GOT3 (cell line): Measurements from ENCODE around the gene HELZ2.
"Not testable (repeated sequence)": the region's sequence is repeated elsewhere in the genome, so short reads cannot be mapped to it uniquely, and the experiment has no call there.

Source experiments
- DNase-seq: peaks from one replicate; lab custom pipeline; 2025; ENCODE audit warnings: mixed read lengths; lab: John Stamatoyannopoulos, UW

The HELZ2 gene

DNA sequence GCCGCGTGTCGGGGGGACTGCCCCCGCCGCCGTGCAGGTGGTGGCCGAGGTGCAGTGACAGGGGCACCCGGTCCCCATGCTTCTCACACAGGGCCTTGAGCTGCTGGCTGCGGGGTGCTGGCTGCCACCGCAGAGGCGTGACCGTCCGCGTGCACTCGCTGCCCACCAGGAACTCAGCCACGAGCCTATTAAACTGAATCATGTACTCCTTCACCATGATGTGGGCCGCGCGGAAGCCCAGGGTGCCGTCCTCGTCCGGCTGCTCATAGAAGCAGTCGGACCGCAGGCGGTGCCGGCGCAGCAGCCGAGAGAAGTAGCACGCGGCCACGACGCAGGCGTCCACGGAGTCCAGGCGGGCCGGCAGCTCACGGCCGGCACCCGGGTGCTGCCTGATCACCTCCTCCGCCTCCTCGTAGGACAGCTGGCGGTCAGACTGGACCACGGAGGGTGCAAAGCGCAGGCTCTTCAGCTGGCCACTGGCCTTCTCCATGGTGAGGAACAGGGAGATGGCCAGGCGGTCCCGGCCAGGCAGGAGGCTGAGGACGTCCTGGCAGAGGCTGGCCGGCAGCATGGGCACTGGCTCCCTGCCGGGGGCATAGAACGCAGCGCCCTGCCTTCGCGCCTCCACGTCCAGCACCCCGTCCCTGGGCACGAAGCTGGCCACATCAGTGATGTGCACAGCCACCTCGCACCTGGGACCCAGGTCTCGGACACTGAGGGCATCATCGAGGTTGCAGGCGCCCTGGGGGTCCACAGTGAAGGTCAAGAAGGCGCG is 9.8 kb downstream of the HELZ2 start:
- no peak for DNase-seq

DNA sequence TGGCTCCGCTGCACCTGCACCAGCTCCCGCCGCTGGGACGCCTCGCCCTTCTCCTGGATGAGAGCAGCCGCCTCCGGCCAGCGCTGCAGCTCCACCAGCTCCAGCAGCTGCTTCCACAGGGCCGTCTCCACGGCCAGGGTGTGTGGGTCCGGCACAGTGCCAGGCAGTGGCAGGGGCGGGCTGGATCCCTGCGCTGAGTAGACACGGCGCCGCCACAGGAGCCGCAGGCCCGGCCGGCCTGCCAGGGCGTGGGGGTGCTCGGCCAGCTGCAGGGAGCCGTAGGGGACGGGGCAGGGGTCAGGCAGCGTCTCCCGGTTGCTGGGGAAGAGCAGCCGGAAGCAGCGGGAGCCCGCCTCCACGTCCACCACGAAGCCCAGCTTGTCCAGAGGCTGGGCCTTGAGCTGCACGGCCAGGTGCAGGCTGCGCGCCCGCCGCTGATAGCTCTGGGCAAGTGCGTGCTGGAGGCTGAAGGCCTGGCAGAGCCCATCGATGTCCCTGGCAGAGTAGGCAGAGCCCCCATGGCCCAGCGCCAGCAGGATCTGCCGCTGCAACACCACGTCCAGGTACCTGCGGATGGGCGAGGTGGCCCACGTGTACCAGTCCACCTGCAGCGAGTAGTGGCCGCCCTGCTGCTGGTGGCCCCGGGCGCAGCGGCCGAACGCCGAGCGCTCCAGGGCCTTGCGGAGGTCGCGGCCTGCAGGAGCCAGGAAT is 10.7 kb downstream of the HELZ2 start:
- DNase-seq, result no peak

DNA sequence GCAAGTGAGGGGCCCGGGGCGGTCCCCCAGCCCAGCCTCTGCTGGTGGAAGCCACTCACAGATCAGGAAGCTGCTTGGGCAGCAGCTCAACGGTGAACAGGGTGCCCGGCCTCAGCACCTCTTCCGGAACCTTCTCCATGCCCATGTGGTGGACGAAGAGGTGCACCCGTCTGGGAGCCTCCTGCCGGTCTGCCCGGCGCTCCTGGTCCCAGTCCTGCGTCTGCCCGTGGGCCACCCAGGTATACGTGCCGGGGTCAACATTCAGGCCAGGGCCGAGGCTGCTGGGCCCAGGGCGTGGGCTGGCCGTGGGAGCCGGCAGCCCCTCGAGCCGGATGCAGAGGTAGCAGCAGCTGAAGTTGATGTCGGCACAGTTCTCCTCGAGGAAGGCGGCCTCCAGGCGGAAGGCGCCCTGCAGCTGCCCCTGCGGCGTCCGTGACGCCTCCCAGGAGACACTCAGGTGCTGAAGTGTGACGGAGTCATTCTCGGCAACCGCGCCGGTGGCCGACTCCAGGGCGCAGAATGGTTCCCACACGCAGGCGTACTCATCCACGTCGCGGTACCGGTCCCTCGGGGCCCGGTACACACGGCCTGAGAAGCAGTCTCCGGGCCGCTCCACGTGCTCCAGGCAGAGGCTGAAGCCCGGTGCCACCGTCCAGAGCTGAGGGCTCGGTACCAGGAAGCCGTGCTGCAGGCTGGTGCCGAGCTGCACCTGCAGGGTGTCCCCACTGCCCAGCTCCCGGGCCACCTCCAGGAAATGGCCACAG is 11.4 kb downstream of the HELZ2 start:
- no peak for DNase-seq

DNA sequence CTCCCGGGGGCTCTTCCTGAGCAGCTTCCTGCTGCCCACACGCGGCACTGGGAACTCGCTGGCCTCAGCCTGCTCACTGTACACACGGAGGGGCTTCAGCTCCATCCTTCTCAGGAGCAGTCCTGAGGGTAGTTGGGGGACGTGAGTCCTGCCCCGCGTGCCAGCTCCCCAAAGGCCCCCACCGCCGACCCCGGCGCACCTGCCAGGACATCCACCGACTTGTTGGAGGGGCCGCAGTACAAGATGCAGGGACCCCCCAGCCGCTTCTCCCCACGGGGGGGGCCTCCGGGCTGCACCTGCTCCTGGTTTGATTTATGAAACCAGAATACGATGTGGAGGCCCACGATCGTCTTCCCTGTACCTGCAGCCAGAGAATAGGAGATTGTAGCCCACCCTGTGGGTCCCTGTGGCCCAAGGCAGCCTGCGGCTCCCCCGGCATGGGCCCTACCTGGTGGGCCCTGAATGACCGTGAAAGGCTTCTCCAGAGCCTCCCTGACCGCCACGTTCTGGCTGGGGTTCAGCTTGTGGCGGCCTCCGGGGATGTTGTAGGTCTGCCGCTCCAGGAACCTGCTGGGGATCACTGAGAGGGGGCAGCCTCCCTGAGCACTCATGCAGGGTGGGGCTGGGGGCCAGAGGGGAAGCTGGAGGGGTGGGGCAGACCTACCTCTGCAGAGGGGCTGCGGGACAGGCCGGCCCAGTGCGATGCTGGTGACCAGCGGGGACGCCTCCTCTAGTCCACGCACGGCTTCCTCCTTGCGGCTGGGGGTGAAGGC is 12.2 kb downstream of the HELZ2 start:
- DNase-seq, result no peak

- DNase-seq, result no peak
Measured at GRCh38 chr20:63560856-63561609, 13.0 kb downstream of the HELZ2 start.

- no peak for DNase-seq
Measured at GRCh38 chr20:63560333-63560805, 13.7 kb downstream of the HELZ2 start.

- not testable (repeated sequence) for DNase-seq
Measured at GRCh38 chr20:63559485-63560332, 14.3 kb downstream of the HELZ2 start.

DNA sequence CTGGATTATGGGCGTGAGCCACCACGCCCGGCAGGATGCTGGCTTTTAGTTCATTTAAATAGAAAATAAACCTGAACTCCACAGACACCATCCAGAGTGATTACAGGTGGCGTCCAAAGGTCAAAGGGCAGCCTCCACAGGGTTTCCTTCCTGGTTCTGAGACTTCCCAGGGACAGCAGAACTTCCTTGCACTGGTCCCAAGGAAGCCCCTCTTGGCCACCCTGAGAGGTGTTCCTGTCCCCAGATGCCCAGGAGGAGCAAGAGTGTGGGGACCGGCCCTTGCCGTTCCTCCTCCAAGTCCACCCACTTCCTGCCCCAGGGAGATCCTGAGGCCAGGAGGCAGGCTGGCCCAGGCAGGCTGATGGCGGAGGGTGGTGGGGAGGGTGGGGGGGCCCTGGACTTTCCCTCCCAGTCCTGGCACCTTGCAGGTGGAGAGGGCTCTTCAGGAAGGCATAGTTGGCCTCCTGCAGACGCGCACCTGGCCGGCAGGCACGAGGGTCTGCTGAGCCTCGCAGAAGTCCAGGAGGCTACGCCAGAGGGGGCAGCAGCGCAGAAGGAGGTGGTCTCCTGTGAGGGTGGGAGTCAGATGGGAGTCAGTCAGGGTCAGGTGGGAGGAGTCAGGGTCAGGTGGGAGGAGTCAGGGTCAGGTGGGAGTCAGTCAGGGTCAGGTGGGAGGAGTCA is 15.1 kb downstream of the HELZ2 start:
- no peak for DNase-seq

GRCh38 chr20:63557481-63557891 is 16.6 kb downstream of the HELZ2 start:
- DNase-seq, result no peak

- no peak for DNase-seq
Measured at GRCh38 chr20:63556873-63557478, 17.1 kb downstream of the HELZ2 start.

- DNase-seq, result no peak
Measured at GRCh38 chr20:63555661-63556381, 18.2 kb downstream of the HELZ2 start.

DNA sequence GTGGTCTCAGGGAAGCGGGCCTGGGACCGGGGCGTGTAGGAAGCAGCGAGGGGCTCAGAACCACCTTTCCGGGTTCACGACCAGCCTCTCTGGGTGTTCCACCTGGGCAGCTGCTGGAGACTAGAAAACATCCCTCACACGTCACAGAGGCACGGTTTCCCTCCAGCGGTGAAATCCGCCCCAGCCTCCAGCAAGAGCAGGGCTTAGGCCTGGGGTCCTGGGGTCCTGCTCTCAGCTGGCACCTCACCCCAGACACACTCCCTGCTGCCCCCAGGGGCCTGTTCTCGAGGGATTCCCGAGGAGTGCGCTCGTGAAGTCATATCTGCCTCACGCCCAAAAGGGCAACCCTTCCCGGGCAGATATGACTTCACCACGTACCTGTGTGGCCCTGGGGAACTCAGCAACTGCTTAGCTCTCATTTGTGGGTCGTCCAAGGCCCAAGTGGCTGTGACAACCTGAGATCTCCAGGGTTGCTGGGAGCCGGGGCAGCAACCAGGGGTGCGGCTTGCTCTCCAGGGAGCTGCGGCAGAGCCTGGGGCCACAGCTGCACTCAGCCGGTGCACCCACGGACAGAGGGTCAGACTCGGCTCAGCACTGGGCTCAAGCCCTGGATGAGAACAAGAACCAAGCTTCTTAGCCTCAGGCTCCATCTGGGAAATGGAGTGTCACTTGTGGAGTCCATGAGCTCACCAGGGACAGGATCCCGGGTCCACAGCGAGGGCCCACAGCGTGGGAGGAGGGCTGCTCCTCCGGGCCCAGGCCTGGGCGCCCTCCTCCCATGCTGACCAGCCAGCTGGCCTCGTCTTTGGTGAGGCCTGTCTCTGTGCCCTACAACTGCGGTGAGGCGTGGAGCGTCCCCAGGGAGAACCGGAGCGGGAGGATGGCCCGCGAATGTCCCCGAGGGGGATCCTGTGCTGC is 19.4 kb downstream of the HELZ2 start:
- no peak for DNase-seq

- DNase-seq, result no peak
Measured at GRCh38 chr20:63553933-63554290, 20.1 kb downstream of the HELZ2 start, which contains the start of gene FNDC11. FNDC11 (plus strand) TSS chr20:63554159; CDS start chr20:63555664, 1,505 bp downstream.

DNA sequence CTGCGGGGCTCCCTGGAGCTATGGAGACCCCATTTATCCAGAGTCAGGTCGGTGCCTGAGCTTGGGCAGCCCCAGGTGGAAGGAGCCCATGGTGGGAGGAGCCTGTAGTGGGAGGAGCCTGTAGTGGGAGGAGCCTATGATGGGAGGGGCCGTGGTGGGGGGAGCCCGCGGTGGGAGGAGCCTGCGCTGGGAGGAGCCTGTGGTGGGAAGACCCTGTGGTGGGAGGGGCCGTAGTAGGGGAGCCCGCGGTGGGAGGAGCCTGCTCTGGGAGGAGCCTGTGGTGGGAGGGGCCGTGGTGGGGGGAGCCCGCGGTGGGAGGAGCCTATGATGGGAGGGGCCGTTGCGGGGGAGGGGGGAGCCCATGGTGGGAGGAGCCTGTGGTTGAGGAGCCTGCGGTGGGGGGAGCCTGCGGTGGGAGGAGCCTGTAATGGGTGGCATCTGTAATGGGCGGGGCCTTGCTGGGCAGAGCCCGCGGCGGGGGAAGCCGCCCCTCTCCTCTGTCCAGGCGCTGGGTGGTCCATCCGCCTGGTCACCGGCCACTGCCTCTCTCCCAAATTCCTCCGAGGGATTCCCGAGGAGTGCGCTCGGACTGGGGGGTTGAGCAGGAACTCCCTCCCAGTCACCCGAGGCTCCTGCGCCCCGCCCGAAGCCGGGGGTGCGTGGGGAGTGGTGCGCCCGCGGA is 20.6 kb downstream of the HELZ2 start:
- no peak for DNase-seq

- DNase-seq, result no peak
Measured at GRCh38 chr20:63552481-63553249, 21.4 kb downstream of the HELZ2 start.

- DNase-seq, result no peak
Measured at GRCh38 chr20:63551068-63551467, 23.0 kb downstream of the HELZ2 start.
